Panc1 (cell line): ENCODE data around the gene PTDSS2.

ENCODE experiments used
- POLR2AphosphoS5 ChIP-seq: IDR thresholded peaks from 2 replicates; pipeline ENCODE4 v1.6.1; 2012; ENCODE audit warnings: mild to moderate bottlenecking, low read depth, low read length, moderate library complexity
- SIN3A ChIP-seq: IDR thresholded peaks from 2 replicates; pipeline ENCODE4 v1.6.1; 2012; ENCODE audit warnings: low read depth, mild to moderate bottlenecking, low read length, moderate library complexity, borderline replicate concordance; ENCODE audit not compliant: insufficient read depth
- TF ChIP-seq, protein P1 (sequence below), 2 experiments: IDR thresholded peaks; 2 replicates each; pipeline ENCODE4 v1.6.1; 2011 to 2012; ENCODE audit warnings: low read depth in 2 of 2, control low read depth in 1 of 2, low read length in 1 of 2, mild to moderate bottlenecking in 1 of 2, moderate library complexity in 1 of 2; ENCODE audit not compliant: insufficient read depth in 1 of 2
- TF ChIP-seq, protein P2 (sequence below): fragments of 450-650 bp; IDR thresholded peaks from 2 replicates; pipeline ENCODE4 v1.5.1; 2017; ENCODE audit warnings: mild to moderate bottlenecking

DNA sequence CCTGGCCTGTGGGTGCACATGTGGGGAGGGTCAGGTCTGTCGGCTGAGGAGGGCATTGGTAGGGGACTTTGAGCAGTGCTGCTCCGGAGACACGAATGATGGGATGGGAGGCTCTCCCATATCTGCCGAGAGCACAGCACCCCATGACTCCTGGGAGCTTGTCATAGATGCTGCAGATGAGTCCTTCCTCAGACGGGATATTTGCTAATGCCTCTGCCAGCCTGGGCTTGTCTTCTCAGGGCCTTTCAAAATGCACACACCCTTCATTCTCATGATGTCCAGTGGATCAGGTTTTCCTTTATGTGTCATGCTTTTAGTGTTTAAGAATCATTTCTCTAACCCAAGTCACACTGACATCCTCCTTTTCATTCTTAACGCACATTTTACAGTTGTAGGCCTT lies 65.1 kb downstream of the PTDSS2 start:
- TF ChIP-seq, protein P1, sequence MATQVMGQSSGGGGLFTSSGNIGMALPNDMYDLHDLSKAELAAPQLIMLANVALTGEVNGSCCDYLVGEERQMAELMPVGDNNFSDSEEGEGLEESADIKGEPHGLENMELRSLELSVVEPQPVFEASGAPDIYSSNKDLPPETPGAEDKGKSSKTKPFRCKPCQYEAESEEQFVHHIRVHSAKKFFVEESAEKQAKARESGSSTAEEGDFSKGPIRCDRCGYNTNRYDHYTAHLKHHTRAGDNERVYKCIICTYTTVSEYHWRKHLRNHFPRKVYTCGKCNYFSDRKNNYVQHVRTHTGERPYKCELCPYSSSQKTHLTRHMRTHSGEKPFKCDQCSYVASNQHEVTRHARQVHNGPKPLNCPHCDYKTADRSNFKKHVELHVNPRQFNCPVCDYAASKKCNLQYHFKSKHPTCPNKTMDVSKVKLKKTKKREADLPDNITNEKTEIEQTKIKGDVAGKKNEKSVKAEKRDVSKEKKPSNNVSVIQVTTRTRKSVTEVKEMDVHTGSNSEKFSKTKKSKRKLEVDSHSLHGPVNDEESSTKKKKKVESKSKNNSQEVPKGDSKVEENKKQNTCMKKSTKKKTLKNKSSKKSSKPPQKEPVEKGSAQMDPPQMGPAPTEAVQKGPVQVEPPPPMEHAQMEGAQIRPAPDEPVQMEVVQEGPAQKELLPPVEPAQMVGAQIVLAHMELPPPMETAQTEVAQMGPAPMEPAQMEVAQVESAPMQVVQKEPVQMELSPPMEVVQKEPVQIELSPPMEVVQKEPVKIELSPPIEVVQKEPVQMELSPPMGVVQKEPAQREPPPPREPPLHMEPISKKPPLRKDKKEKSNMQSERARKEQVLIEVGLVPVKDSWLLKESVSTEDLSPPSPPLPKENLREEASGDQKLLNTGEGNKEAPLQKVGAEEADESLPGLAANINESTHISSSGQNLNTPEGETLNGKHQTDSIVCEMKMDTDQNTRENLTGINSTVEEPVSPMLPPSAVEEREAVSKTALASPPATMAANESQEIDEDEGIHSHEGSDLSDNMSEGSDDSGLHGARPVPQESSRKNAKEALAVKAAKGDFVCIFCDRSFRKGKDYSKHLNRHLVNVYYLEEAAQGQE (IDR thresholded peaks at IDR 0.05; ENCODE audit: insufficient read depth in 1 of 2, low read depth in 2 of 2, low read length in 1 of 2): no peak
- TF ChIP-seq, protein P2, sequence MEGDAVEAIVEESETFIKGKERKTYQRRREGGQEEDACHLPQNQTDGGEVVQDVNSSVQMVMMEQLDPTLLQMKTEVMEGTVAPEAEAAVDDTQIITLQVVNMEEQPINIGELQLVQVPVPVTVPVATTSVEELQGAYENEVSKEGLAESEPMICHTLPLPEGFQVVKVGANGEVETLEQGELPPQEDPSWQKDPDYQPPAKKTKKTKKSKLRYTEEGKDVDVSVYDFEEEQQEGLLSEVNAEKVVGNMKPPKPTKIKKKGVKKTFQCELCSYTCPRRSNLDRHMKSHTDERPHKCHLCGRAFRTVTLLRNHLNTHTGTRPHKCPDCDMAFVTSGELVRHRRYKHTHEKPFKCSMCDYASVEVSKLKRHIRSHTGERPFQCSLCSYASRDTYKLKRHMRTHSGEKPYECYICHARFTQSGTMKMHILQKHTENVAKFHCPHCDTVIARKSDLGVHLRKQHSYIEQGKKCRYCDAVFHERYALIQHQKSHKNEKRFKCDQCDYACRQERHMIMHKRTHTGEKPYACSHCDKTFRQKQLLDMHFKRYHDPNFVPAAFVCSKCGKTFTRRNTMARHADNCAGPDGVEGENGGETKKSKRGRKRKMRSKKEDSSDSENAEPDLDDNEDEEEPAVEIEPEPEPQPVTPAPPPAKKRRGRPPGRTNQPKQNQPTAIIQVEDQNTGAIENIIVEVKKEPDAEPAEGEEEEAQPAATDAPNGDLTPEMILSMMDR: no peak
- TF ChIP-seq POLR2AphosphoS5 (no peak), SIN3A (no peak)
